Suppressor macrophage (primary cell): ENCODE results near the gene ASIC3.

ENCODE experiments used
- DNase-seq, 4 experiments: peaks; one replicate each; pipeline ENCODE4 v3.0.0-alpha.2; 2020 to 2022

Gene ASIC3

GRCh38 chr7:151074817-151075661 is 26.7 kb downstream of the ASIC3 start:
- DNase-seq: no peak

- DNase-seq: no peak
Observed at GRCh38 chr7:151075662-151075971, 27.3 kb downstream of the ASIC3 start.

- DNase-seq: no peak
Observed at GRCh38 chr7:151075978-151076426, 27.7 kb downstream of the ASIC3 start.

- DNase-seq: peak in 3 of 4 experiments; percentile 25 to 56 (median 39)
Observed at GRCh38 chr7:151076863-151077704, 28.8 kb downstream of the ASIC3 start.

- DNase-seq: no peak
Observed at GRCh38 chr7:151077705-151078232, 29.4 kb downstream of the ASIC3 start.

- no peak for DNase-seq
Observed at GRCh38 chr7:151078233-151079040, 30.1 kb downstream of the ASIC3 start.

- no peak for DNase-seq
Observed at GRCh38 chr7:151079199-151079910, 31.0 kb downstream of the ASIC3 start.

GRCh38 chr7:151080067-151080521 is 31.8 kb downstream of the ASIC3 start:
- peak; percentile 21 to 45 (median 34) for DNase-seq

- peak; percentile 94 to 97 (median 96) for DNase-seq
Observed at GRCh38 chr7:151080522-151081169, 32.3 kb downstream of the ASIC3 start, which contains the start of gene FASTK. Gene FASTK (minus strand): TSS chr7:151080809. CDS start chr7:151080766, 43 bp downstream.

GRCh38 chr7:151081170-151082101 is 33.1 kb downstream of the ASIC3 start:
- DNase-seq: no peak

- no peak for DNase-seq
Observed at GRCh38 chr7:151082141-151083070, 34.1 kb downstream of the ASIC3 start.

- peak; percentile 78 to 92 (median 85) for DNase-seq
Observed at GRCh38 chr7:151083071-151083823, 34.9 kb downstream of the ASIC3 start, which contains the start of gene TMUB1. Gene TMUB1 (minus strand): TSS chr7:151083493. CDS start chr7:151082563, 930 bp downstream.

GRCh38 chr7:151083824-151084160 is 35.5 kb downstream of the ASIC3 start:
- no peak for DNase-seq

- no peak for DNase-seq
Observed at GRCh38 chr7:151085329-151085690, 37.0 kb downstream of the ASIC3 start.

- DNase-seq: peak; percentile 94 to 97 (median 96)
Observed at GRCh38 chr7:151085691-151086620, 37.6 kb downstream of the ASIC3 start, which contains the start of gene AGAP3. Gene AGAP3 (plus strand): TSS chr7:151086475. CDS start chr7:151086742, 267 bp downstream.

- DNase-seq: peak; percentile 33 to 48 (median 42)
Observed at GRCh38 chr7:151086802-151087244, 38.5 kb downstream of the ASIC3 start.
